Lung (tissue), 12 donors: ENCODE results near the gene LRRK1. TPM values are rescaled to one million over a fixed set of nuclear protein-coding genes. Genes with fewer than 3 reads are reported as not detected.

Source experiments
- ATAC-seq: fragments of 200-7000 bp; cut with Tn5 transposase; one replicate; pipeline ENCODE4 v1.9.1; 2020; ENCODE audit warnings: moderate number of reproducible peaks; ENCODE audit not compliant: insufficient read depth, low FRiP score
- DNase-seq, 3 donors: peaks; one replicate each; pipeline ENCODE4 v3.0.0-alpha.2; 2013 to 2017
- H3K27ac ChIP-seq, 2 donors: one replicate each; pipeline ENCODE4 v1.5.1; 2013; ENCODE audit warnings: mild to moderate bottlenecking in 2 of 2, moderate library complexity in 2 of 2, control low read depth in 1 of 2, inconsistent platforms in 1 of 2, low read depth in 1 of 2, low read length in 1 of 2
- H3K27me3 ChIP-seq, 3 donors: one replicate each; pipeline ENCODE4 v1.5.1; 2013; ENCODE audit warnings: low read length in 2 of 3; ENCODE audit not compliant: control insufficient read depth in 3 of 3, insufficient read depth in 3 of 3
- H3K36me3 ChIP-seq, 4 donors: one replicate each; pipeline ENCODE4 v1.5.1; 2013; ENCODE audit warnings: low read length in 4 of 4, mild to moderate bottlenecking in 1 of 4, moderate library complexity in 1 of 4; ENCODE audit not compliant: control insufficient read depth in 4 of 4, insufficient read depth in 4 of 4
- H3K4me1 ChIP-seq, 5 donors: one replicate each; pipeline ENCODE4 v1.5.1; 2013; ENCODE audit warnings: low read length in 5 of 5, mild to moderate bottlenecking in 2 of 5, moderate library complexity in 1 of 5; ENCODE audit not compliant: control insufficient read depth in 5 of 5, insufficient read depth in 5 of 5
- H3K4me3 ChIP-seq: one replicate; pipeline ENCODE4 v1.5.1; 2013; ENCODE audit warnings: mild to moderate bottlenecking, control low read depth, moderate library complexity
- H3K9ac ChIP-seq, 2 donors: one replicate each; pipeline ENCODE4 v1.5.1; 2013; ENCODE audit warnings: low read length in 2 of 2, control low read depth in 1 of 2; ENCODE audit not compliant: insufficient read depth in 1 of 2
- H3K9me3 ChIP-seq, 4 donors: one replicate each; pipeline ENCODE4 v1.5.1; 2013; ENCODE audit warnings: low read length in 3 of 4, mild to moderate bottlenecking in 1 of 4, moderate library complexity in 1 of 4; ENCODE audit not compliant: control insufficient read depth in 4 of 4, insufficient read depth in 3 of 4
- WGBS, 2 donors: extraction: QIAGEN DNeasy Blood & Tissue Kit; methylation state at CpG; one replicate each; pipeline ENCODE4 v1.1.7; 2013; 5-methylcytosine and 5-hydroxymethylcytosine counted together
- polyA plus RNA-seq, 2 donors: library from polyadenylated mRNA; stranded (reverse); fragments of 200-250 nt; gene quantifications; one replicate each; pipeline ENCODE4 v1.2.1, GENCODE V29; 2013
- total RNA-seq, 2 donors: library from RNA; depleted of rRNA in 1 of 2; stranded (reverse); fragments of >200 nt in 1 of 2; gene quantifications; one replicate each; pipeline ENCODE4 v1.2.1, GENCODE V29; 2014 to 2021
- TF ChIP-seq, protein P1 (sequence below): IDR thresholded peaks from 2 replicates; pipeline ENCODE4 v1.5.1; 2012; ENCODE audit warnings: mild to moderate bottlenecking; ENCODE audit errors: control extremely low read depth, extremely low read depth
- donor health status: control.
- donor health status: control.
- donor health status: Bipolar disorder and iron deficiency.
- donor health status: healthy.
- donor health status: DM: yes; HTN: yes; CAD: no.

The LRRK1 gene
- total and polyA plus RNA-seq, 4 donors: 5.7 to 22.9 (median 9.7) TPM

GRCh38 chr15:100923902-100924301 is 4.7 kb downstream of the LRRK1 start:
- 90 to 91% methylated on average over 5 of the region's 5 CpGs for WGBS, 2 donors
- no peak overlapping the region for H3K9ac ChIP-seq
- peaks cover 0 to 8% (median 0%) of the 10 kb centered on the region in 5 donors for H3K4me1 ChIP-seq
- H3K9me3 ChIP-seq: no peaks in the 10 kb centered on the region
- peaks cover 0 to 43% (median 19%) of the 10 kb centered on the region in 3 donors for H3K27me3 ChIP-seq
- no peak overlapping the region for H3K4me3 ChIP-seq
- peaks cover 0 to 4% (median 0%) of the 10 kb centered on the region in 4 donors for H3K36me3 ChIP-seq
- TF ChIP-seq, protein P1, sequence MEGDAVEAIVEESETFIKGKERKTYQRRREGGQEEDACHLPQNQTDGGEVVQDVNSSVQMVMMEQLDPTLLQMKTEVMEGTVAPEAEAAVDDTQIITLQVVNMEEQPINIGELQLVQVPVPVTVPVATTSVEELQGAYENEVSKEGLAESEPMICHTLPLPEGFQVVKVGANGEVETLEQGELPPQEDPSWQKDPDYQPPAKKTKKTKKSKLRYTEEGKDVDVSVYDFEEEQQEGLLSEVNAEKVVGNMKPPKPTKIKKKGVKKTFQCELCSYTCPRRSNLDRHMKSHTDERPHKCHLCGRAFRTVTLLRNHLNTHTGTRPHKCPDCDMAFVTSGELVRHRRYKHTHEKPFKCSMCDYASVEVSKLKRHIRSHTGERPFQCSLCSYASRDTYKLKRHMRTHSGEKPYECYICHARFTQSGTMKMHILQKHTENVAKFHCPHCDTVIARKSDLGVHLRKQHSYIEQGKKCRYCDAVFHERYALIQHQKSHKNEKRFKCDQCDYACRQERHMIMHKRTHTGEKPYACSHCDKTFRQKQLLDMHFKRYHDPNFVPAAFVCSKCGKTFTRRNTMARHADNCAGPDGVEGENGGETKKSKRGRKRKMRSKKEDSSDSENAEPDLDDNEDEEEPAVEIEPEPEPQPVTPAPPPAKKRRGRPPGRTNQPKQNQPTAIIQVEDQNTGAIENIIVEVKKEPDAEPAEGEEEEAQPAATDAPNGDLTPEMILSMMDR: no peak
- ATAC-seq (no peak), DNase-seq (no peak)
- no peak overlapping the region for H3K27ac ChIP-seq

DNA sequence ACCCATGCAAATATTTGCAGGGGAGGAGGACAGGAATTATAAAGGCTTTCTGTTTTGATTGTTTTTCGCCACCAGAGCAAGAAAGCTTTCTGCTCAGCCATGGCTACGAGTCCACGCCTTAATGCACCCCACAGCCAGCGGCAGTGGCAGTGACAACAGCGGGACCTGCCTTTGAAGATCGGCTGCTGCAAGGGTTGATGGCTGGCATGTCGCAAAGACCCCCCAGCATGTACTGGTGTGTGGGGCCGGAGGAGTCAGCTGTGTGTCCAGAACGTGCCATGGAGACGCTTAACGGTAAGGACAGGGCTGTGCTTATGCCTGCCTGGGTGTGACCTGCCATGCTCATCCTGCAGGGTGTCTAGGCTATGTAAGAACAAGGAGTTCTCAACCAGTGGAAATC is 5.3 kb downstream of the LRRK1 start:
- Histone ChIP-seq H3K27me3 (peaks cover 0 to 43% (median 19%) of the 10 kb centered on the region in 3 donors), H3K4me3 (no peak overlapping the region), H3K27ac (no peak overlapping the region), H3K4me1 (peaks cover 0 to 7% (median 0%) of the 10 kb centered on the region in 5 donors), H3K9ac (no peak overlapping the region), H3K36me3 (peaks cover 0 to 4% (median 0%) of the 10 kb centered on the region in 4 donors), H3K9me3 (no peaks in the 10 kb centered on the region)
- TF ChIP-seq, protein P1: no peak
- WGBS, 2 donors: 91 to 93% methylated on average over 11 of the region's 11 CpGs
- ATAC-seq: no peak
- no peak for DNase-seq

DNA sequence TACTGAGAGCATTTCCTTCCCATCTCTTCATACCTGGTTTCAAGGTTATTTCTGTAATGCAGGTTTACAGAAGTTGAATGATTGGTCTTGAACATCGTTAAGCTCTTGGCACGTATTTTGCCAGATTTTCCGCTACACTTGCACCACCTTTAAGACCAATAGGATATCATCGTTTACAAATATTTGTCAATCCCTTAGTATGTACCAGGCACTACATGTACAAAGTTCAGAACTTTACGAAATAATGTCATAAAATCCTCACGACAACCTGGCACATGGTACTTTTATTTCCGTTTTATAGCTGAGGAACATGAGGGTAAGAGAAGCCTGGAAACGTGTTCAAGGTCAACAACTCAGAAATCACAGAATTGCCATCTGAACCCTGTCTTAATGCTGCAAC is 6.3 kb downstream of the LRRK1 start:
- Histone ChIP-seq H3K36me3 (peaks cover 0 to 4% (median 0%) of the 10 kb centered on the region in 4 donors), H3K27me3 (peaks cover 0 to 34% (median 10%) of the 10 kb centered on the region in 3 donors), H3K9me3 (no peaks in the 10 kb centered on the region), H3K4me1 (no peaks in the 10 kb centered on the region), H3K27ac (no peak overlapping the region), H3K4me3 (no peak overlapping the region), H3K9ac (no peak overlapping the region)
- TF ChIP-seq, protein P1: no peak
- no peak for DNase-seq
- no peak for ATAC-seq
- 92 to 93% methylated on average over 8 of the region's 8 CpGs for WGBS, 2 donors

GRCh38 chr15:100926258-100926657 is 7.1 kb downstream of the LRRK1 start:
- TF ChIP-seq, protein P1: no peak
- ATAC-seq (no peak), DNase-seq (no peak)
- Histone ChIP-seq H3K27ac (no peak overlapping the region), H3K27me3 (peaks cover 0 to 26% (median 10%) of the 10 kb centered on the region in 3 donors), H3K9me3 (no peaks in the 10 kb centered on the region), H3K36me3 (peaks cover 0 to 4% (median 0%) of the 10 kb centered on the region in 4 donors), H3K4me3 (no peak overlapping the region), H3K9ac (no peak overlapping the region), H3K4me1 (no peaks in the 10 kb centered on the region)
- 93% methylated on average over 11 of the region's 11 CpGs for WGBS, 2 donors
